Thyroid gland (tissue), 4 donors: Measurements from ENCODE around the gene PLA2G4A.
A peak's percentile ranks its signal among the peaks of the same experiment; 100 is the strongest.
"Not testable (repeated sequence)": the region's sequence is repeated elsewhere in the genome, so short reads cannot be mapped to it uniquely, and the experiment has no call there.

Experiments
- POLR2A ChIP-seq, 2 donors: fragments of 450-650 bp; IDR thresholded peaks; one replicate each; pipeline ENCODE4 v1.6.1; 2017; ENCODE audit warnings: antibody characterized with exemption in 2 of 2, mild to moderate bottlenecking in 2 of 2, moderate library complexity in 1 of 2
- TF ChIP-seq, protein P1 (sequence below), 6 experiments: fragments of 200-600 bp in 3 of 6; fragments of 450-650 bp in 3 of 6; sonication (generic) in 3 of 6; IDR thresholded peaks; one replicate each; pipeline ENCODE4 v1.5.1; 2016 to 2019; ENCODE audit warnings: antibody characterized with exemption in 6 of 6, mild to moderate bottlenecking in 2 of 6, inconsistent platforms in 1 of 6, moderate library complexity in 1 of 6

DNA sequence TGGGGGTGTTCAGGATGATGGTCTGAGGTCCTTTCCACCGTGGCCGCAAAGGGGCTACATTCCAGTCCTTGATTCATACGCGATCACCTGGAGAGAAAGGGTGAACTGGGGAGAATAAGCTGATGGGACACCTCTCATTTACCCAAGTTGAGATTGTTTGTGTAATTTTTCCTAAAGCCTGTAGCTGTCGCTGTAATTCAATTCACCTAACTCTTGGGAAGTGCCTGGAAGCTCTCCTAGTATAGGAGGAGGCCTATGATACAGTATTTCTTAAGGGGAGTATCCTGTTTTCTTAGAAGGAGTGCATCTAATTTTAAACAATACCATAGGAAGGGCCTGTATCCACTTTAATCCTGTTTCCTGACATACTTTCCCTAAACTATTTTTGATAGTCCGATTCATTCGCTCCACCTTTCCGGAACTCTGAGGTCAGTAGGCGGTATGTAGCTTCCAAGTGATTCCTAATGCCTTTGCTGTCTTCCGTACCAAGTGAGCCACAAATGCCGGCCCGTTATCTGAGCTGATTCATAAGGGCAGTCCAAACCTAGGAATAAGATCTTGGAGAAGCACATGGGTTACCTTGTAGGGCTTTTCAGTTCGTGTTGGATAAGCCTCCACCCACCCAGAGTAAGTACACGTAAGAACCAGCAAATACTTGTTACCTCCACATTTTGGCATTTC lies 88.5 kb downstream of the PLA2G4A start:
- not testable (repeated sequence) for TF ChIP-seq POLR2A (IDR thresholded peaks at IDR 0.05)
- TF ChIP-seq, protein P1, sequence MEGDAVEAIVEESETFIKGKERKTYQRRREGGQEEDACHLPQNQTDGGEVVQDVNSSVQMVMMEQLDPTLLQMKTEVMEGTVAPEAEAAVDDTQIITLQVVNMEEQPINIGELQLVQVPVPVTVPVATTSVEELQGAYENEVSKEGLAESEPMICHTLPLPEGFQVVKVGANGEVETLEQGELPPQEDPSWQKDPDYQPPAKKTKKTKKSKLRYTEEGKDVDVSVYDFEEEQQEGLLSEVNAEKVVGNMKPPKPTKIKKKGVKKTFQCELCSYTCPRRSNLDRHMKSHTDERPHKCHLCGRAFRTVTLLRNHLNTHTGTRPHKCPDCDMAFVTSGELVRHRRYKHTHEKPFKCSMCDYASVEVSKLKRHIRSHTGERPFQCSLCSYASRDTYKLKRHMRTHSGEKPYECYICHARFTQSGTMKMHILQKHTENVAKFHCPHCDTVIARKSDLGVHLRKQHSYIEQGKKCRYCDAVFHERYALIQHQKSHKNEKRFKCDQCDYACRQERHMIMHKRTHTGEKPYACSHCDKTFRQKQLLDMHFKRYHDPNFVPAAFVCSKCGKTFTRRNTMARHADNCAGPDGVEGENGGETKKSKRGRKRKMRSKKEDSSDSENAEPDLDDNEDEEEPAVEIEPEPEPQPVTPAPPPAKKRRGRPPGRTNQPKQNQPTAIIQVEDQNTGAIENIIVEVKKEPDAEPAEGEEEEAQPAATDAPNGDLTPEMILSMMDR (IDR thresholded peaks at IDR 0.05), result peak in 1 of 6 experiments; percentile 19
